ENCODE measurements around the gene UNC5B.

DNA sequence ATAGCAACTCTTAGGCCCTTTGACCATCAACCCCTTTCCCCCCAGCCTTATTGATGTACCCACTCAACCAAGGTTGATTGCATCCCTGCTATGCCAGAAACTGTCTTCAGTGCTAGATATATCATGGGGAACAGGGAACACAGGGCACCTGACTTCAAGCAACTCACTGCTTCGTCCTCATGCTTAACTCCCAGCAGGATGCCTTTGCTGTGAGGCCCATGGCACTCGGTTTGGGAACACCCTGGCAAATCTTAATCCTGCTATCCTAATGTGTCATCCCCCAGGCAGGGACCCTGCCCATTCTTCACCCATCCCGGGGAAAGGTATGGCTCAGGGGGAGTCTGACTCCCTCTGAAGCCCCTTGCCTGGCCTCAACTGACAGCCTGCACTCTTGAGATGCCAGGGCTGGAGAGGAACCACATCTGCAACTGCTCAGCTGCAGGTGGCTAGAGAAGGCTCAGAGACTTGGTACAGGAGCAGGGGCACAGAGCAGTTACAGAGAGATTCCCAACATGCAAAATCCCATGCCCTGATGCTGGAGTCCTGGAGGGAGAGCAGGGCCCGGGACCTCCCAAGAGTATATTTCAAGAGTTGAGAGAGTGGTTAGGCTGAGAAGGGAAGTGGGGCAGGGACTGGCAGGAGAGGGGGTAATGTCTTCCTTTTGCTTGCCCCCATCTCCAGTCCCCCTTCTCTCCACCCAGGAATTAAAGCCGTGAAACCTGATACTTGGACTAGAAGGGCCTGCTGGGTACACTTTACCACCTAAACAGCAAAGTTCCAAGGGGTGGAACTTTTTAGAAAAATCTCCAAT, 2.4 kb upstream of the UNC5B start:
- TF ChIP-seq, protein P1, sequence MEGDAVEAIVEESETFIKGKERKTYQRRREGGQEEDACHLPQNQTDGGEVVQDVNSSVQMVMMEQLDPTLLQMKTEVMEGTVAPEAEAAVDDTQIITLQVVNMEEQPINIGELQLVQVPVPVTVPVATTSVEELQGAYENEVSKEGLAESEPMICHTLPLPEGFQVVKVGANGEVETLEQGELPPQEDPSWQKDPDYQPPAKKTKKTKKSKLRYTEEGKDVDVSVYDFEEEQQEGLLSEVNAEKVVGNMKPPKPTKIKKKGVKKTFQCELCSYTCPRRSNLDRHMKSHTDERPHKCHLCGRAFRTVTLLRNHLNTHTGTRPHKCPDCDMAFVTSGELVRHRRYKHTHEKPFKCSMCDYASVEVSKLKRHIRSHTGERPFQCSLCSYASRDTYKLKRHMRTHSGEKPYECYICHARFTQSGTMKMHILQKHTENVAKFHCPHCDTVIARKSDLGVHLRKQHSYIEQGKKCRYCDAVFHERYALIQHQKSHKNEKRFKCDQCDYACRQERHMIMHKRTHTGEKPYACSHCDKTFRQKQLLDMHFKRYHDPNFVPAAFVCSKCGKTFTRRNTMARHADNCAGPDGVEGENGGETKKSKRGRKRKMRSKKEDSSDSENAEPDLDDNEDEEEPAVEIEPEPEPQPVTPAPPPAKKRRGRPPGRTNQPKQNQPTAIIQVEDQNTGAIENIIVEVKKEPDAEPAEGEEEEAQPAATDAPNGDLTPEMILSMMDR (IDR thresholded peaks at IDR 0.05): no peak
- no peak for TF ChIP-seq POLR2A (IDR thresholded peaks at IDR 0.05)
